ENCODE measurements around the gene UBE2Q2. TPM values are rescaled to one million over a fixed set of nuclear protein-coding genes. Genes with fewer than 3 reads are reported as not detected.

Gene UBE2Q2
- total and polyA plus RNA-seq, 8 donors = 8.7 to 19.4 (median 10.8) TPM

DNA sequence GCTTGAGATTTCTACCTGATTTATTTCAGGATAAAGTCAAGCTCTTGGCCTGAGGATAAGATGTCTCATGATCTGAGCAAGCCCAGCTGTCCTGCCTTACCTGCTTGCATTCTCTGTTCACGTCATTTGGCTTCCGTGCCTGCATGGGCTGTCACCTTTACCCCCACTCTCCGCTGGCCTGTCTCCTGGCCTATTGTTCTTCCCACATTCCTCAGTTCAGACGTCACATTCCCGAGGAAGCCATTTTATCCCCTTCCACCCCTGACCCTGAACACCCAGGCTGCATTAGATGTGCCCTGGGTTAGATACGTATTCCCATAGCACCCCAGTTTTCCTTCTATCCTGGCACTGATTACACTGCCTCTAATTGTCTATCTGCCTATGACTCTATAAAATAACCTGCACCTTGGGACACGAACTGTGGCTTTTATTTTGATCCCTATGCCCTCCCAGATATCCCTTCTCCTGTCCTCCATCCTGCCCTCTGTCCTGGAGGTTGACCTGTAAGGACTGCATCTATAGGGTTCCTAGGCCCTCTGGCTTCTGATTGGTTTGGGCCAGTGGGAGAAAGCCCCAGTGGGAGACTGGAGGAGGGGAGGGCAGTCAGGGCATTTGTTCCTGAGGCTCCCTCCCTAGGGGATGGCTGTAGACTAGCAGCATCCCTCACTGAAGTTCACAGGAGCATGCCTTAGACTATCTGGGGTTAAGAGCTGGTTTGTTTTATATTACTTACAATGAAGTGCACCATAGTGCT lies 19.2 kb upstream of the UBE2Q2 start:
- no peak for DNase-seq
- TF ChIP-seq, protein P1, sequence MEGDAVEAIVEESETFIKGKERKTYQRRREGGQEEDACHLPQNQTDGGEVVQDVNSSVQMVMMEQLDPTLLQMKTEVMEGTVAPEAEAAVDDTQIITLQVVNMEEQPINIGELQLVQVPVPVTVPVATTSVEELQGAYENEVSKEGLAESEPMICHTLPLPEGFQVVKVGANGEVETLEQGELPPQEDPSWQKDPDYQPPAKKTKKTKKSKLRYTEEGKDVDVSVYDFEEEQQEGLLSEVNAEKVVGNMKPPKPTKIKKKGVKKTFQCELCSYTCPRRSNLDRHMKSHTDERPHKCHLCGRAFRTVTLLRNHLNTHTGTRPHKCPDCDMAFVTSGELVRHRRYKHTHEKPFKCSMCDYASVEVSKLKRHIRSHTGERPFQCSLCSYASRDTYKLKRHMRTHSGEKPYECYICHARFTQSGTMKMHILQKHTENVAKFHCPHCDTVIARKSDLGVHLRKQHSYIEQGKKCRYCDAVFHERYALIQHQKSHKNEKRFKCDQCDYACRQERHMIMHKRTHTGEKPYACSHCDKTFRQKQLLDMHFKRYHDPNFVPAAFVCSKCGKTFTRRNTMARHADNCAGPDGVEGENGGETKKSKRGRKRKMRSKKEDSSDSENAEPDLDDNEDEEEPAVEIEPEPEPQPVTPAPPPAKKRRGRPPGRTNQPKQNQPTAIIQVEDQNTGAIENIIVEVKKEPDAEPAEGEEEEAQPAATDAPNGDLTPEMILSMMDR (IDR thresholded peaks at IDR 0.05) = no peak
- WGBS, 2 donors = 57 to 59% methylated on average over 7 of the region's 7 CpGs
- Histone ChIP-seq H3K9me3 (no peaks in the 10 kb centered on the region), H3K4me3 (no peak overlapping the region), H3K27me3 (no peaks in the 10 kb centered on the region), H3K27ac (no peak overlapping the region), H3K36me3 (no peaks in the 10 kb centered on the region), H3K4me1 (no peaks in the 10 kb centered on the region)
- peak in 1 of 4 donors; percentile 42 for ATAC-seq
- intact Hi-C loops (cut with DNase I) = no loop called here
- FAIRE-seq = no peak

GRCh38 chr15:75827691-75828090 lies 15.6 kb upstream of the UBE2Q2 start:
- 69 to 76% methylated on average over 3 of the region's 3 CpGs for WGBS, 2 donors
- Histone ChIP-seq H3K27me3 (no peaks in the 10 kb centered on the region), H3K27ac (no peak overlapping the region), H3K9me3 (no peaks in the 10 kb centered on the region), H3K4me3 (no peak overlapping the region), H3K4me1 (no peaks in the 10 kb centered on the region), H3K36me3 (no peaks in the 10 kb centered on the region)
- DNase-seq = no peak
- no peak for FAIRE-seq
- TF ChIP-seq, protein P1 (IDR thresholded peaks at IDR 0.05) = no peak
- intact Hi-C loops (cut with DNase I) = no loop called here
- ATAC-seq = no peak

GRCh38 chr15:75828429-75828828 lies 14.8 kb upstream of the UBE2Q2 start:
- ATAC-seq (no peak), FAIRE-seq (no peak), DNase-seq (no peak)
- no peaks in the 10 kb centered on the region for H3K36me3 ChIP-seq
- H3K4me1 ChIP-seq = no peaks in the 10 kb centered on the region
- no peak overlapping the region for H3K27ac ChIP-seq
- H3K9me3 ChIP-seq = no peaks in the 10 kb centered on the region
- TF ChIP-seq, protein P1 (IDR thresholded peaks at IDR 0.05) = no peak
- no peak overlapping the region for H3K4me3 ChIP-seq
- intact Hi-C loops (cut with DNase I) = no loop called here
- 90 to 93% methylated on average over 9 of the region's 9 CpGs for WGBS, 2 donors
- no peaks in the 10 kb centered on the region for H3K27me3 ChIP-seq

GRCh38 chr15:75830910-75831805 lies 12.1 kb upstream of the UBE2Q2 start:
- H3K27me3 ChIP-seq = no peaks in the 10 kb centered on the region
- no peaks in the 10 kb centered on the region for H3K4me1 ChIP-seq
- TF ChIP-seq, protein P1 (IDR thresholded peaks at IDR 0.05) = no peak
- no peak for DNase-seq
- no peak for FAIRE-seq
- no peak overlapping the region for H3K27ac ChIP-seq
- no peak overlapping the region for H3K4me3 ChIP-seq
- no peaks in the 10 kb centered on the region for H3K36me3 ChIP-seq
- no peak for ATAC-seq
- no peaks in the 10 kb centered on the region for H3K9me3 ChIP-seq
- WGBS, 2 donors = 77 to 87% methylated on average over 8 of the region's 8 CpGs
- intact Hi-C loops (cut with DNase I) = no loop called here

- ATAC-seq (no peak), DNase-seq (no peak), FAIRE-seq (no peak)
- no peaks in the 10 kb centered on the region for H3K4me1 ChIP-seq
- intact Hi-C loops (cut with DNase I) = no loop called here
- no peak overlapping the region for H3K4me3 ChIP-seq
- H3K27me3 ChIP-seq = no peaks in the 10 kb centered on the region
- TF ChIP-seq, protein P1 (IDR thresholded peaks at IDR 0.05) = no peak
- no peaks in the 10 kb centered on the region for H3K36me3 ChIP-seq
- H3K9me3 ChIP-seq = no peaks in the 10 kb centered on the region
- no peak overlapping the region for H3K27ac ChIP-seq
- 41 to 49% methylated on average over 1 of the region's 1 CpG for WGBS, 2 donors
These were observed 11.5 kb upstream of the UBE2Q2 start for GRCh38 chr15:75831806-75832102.

Data from pancreas (tissue), 10 donors.